Frontal cortex (tissue), 4 donors: Measurements from ENCODE around the gene PALB2. TPM values are rescaled to one million over a fixed set of nuclear protein-coding genes. Genes with fewer than 3 reads are reported as not detected.
A peak's percentile ranks its signal among the peaks of the same experiment; 100 is the strongest.
"Not testable (repeated sequence)": the region's sequence is repeated elsewhere in the genome, so short reads cannot be mapped to it uniquely, and the experiment has no call there.

Source experiments
- DNase-seq, 2 donors: peaks; one replicate each; pipeline ENCODE4 v3.0.0; 2012; ENCODE audit warnings: low spot score in 2 of 2
- FAIRE-seq: peaks from 2 replicates; lab custom pipeline; 2012; peaks lifted over from hg19 to GRCh38; lab: Jason Lieb, UNC
- total RNA-seq: library from RNA; depleted of rRNA; stranded (reverse); fragments of >200 nt; gene quantifications from one replicate; pipeline ENCODE4 v1.2.3, GENCODE V29; 2014
- donor health status: control.
- donor health status: control.
- donor health status: control.

PALB2 gene
- total RNA-seq, 1 donor from 2014 or later: 21.6 TPM

- no peak for FAIRE-seq
Observed at GRCh38 chr16:23651943-23652468, 10.9 kb upstream of the PALB2 start.

GRCh38 chr16:23650674-23651416 lies 9.7 kb upstream of the PALB2 start:
- DNase-seq (no peak), FAIRE-seq (no peak)

More at GRCh38 chr16:23651943-23652468, 10.9 kb upstream of the PALB2 start:
- no peak for DNase-seq

GRCh38 chr16:23642246-23642774 lies 1.2 kb upstream of the PALB2 start:
- no peak for FAIRE-seq

GRCh38 chr16:23640615-23640930 lies 537 bp downstream of the PALB2 start:
- FAIRE-seq: no peak
- peak; percentile 10 to 18 for DNase-seq

More at GRCh38 chr16:23642246-23642774, 1.2 kb upstream of the PALB2 start:
- no peak for DNase-seq

GRCh38 chr16:23635958-23636357 lies 5.2 kb downstream of the PALB2 start:
- no peak for FAIRE-seq
- DNase-seq: no peak

GRCh38 chr16:23634461-23635036 lies 6.6 kb downstream of the PALB2 start:
- DNase-seq: no peak
- no peak for FAIRE-seq

- DNase-seq, FAIRE-seq: not testable (repeated sequence)
Observed at GRCh38 chr16:23631874-23632273, 9.2 kb downstream of the PALB2 start.

- no peak for DNase-seq
- FAIRE-seq: no peak
Observed at GRCh38 chr16:23629516-23629915, 11.6 kb downstream of the PALB2 start.

GRCh38 chr16:23624092-23624491 lies 17.0 kb downstream of the PALB2 start:
- DNase-seq (no peak), FAIRE-seq (no peak)

GRCh38 chr16:23615805-23616204 lies 25.3 kb downstream of the PALB2 start:
- no peak for DNase-seq
- no peak for FAIRE-seq

GRCh38 chr16:23611936-23612335 lies 29.2 kb downstream of the PALB2 start:
- DNase-seq (no peak), FAIRE-seq (no peak)

GRCh38 chr16:23610905-23611304 lies 30.2 kb downstream of the PALB2 start:
- FAIRE-seq, DNase-seq: not testable (repeated sequence)

- DNase-seq (no peak), FAIRE-seq (no peak)
Observed at GRCh38 chr16:23609929-23610328, 31.2 kb downstream of the PALB2 start.

- FAIRE-seq: no peak
- DNase-seq: no peak
Observed at GRCh38 chr16:23608194-23608593, 32.9 kb downstream of the PALB2 start.

GRCh38 chr16:23607726-23608125 lies 33.4 kb downstream of the PALB2 start:
- DNase-seq (no peak), FAIRE-seq (no peak)

- DNase-seq (no peak), FAIRE-seq (no peak)
Observed at GRCh38 chr16:23597003-23597756, 43.9 kb downstream of the PALB2 start.

GRCh38 chr16:23595951-23596720 lies 45.0 kb downstream of the PALB2 start, which contains the start of gene NDUFAB1:
TSS of gene NDUFAB1 (minus strand) at chr16:23596316. CDS start at chr16:23596290, 26 bp downstream.
- DNase-seq (peak; percentile 91 to 92), FAIRE-seq (no peak)

GRCh38 chr16:23595246-23595950 lies 45.7 kb downstream of the PALB2 start:
- DNase-seq (peak in 1 of 2 donors; percentile 33), FAIRE-seq (no peak)

- FAIRE-seq: no peak
- DNase-seq: no peak
Observed at GRCh38 chr16:23594186-23594585, 46.9 kb downstream of the PALB2 start.
